ENCODE results near the gene DNAH1. TPM values are rescaled to one million over a fixed set of nuclear protein-coding genes. Genes with fewer than 3 reads are reported as not detected.
A peak's percentile ranks its signal among the peaks of the same experiment; 100 is the strongest.

Gene DNAH1
- total RNA-seq, 1 donor from 2014 or later = 13.8 TPM

DNA sequence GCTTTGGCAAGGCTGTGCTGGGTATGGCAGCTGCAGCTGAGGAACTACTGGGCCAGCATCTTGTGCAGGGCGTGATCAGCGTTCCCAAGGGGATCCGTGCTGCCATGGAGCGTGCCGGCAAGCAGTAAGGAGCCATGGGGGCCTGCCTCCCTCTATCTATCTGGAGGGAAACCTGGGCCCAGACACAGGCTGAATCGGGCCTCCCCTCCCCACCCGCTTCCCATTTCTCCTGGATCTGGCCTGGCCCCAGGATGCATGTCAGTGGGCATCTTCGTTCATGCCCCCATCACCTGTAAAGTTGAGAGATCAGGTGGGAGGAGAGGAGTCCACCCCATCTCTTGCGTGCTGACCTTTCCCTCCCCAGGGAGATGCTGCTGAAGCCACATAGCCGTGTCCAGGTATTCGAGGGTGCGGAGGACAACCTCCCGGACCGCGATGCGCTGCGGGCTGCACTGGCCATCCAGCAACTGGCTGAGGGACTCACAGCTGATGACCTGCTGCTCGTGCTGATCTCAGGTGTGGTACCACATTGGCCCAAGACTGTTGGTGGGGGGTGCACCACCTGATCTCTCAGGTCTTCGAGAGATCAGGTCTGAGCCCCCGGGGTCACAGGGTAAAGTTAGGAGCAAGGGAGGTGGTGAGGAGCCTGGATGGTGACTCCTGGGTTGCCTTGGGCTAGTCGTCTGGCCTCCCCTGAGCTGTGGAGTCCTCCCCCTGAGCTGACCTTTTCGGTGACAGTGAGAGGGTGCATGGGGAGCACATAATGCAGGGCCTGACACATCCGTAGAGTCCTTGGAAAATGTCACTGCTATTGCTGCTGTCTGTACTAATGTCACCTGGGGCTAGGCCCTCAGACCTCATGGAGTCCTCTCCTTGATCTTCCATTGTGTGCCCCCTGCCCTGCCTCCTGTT, 25.3 kb upstream of the DNAH1 start:
- DNase-seq (ENCODE audit: low spot score) = no peak

DNA sequence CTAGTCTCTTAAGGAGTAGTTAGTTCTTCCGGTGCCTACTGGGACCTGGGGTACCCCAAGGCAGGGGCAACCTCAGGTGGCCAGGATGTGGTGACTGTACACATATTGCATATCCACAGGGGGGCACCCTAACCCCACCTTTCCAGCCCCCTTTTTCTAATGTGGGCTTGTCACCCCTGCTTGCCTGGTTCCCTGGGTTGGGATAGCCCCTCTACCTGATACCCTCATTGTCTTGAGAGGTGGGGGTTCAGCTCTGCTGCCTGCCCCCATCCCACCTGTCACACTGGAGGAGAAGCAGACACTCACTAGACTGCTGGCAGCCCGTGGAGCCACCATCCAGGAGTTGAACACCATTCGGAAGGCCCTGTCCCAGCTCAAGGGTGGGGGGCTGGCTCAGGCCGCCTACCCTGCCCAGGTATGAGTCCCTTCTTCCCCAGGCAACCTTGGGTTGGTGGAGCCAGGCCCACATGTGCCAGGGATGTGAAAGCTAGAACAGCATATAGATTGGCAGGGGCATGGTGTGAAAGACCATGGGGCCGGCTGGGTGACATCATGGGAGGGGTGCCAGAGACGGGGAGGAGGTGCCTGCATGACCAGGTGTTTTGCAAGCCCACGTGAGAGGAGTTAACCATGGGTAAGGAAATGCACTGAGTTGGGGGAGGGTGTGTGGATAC, 24.5 kb upstream of the DNAH1 start:
- no peak for DNase-seq (ENCODE audit: low spot score)

DNA sequence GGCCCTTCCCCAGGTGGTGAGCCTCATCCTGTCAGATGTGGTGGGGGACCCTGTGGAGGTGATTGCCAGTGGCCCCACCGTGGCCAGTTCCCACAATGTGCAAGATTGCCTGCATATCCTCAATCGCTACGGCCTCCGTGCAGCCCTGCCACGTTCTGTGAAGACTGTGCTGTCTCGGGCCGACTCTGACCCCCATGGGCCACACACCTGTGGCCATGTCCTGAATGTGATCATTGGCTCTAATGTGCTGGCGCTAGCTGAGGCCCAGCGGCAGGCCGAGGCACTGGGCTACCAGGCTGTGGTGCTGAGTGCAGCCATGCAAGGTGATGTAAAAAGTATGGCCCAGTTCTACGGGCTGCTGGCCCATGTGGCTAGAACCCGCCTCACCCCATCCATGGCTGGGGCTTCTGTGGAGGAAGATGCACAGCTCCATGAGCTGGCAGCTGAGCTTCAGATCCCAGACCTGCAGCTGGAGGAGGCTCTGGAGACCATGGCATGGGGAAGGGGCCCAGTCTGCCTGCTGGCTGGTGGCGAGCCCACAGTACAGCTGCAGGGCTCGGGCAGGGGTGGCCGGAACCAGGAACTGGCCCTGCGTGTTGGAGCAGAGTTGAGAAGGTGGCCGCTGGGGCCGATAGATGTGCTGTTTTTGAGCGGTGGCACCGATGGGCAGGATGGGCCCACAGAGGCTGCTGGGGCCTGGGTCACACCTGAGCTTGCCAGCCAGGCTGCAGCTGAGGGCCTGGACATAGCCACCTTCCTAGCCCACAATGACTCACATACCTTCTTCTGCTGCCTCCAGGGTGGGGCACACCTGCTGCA, 23.7 kb upstream of the DNAH1 start:
- no peak for DNase-seq (ENCODE audit: low spot score)

DNA sequence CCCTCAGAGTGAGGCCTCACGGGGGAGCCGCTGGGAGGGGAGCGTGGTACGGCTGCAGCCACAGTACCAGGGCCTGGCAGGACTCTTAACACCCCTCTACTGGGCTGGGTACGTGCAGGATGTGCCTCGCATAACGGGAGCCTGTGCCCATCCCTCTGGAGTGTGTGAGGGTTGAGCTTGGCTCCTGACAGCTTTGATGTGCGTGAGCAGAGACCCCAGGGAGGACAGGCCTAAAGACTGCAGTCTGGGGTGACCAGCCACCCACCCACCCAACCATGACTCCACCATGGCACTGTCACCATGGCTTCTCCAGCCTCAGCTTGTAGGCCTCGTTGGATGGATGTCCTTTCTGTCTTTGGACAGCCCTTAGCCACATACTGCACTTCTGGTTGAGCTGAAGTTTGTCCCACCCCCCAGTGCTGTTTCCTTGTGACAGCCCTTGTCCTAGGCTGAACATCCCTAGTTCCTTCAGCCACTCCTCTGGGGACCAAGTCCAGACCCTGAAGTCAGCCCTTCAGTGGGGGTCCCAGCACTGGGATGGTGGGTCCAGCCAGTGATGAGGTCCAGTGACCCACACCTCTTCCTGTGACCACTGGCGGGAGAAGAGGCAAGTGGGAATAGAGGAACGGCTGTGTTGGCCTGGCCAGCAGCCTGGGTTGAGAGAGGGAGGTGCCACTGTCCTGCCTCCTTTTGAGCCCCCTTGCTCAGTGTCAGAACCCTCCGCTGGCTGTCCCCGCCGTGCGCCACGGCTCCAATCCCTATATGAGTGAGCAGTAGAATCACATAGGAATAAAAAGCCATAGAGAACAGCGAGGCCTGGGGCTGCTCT, 22.4 kb upstream of the DNAH1 start:
- no peak for DNase-seq (ENCODE audit: low spot score)

DNA sequence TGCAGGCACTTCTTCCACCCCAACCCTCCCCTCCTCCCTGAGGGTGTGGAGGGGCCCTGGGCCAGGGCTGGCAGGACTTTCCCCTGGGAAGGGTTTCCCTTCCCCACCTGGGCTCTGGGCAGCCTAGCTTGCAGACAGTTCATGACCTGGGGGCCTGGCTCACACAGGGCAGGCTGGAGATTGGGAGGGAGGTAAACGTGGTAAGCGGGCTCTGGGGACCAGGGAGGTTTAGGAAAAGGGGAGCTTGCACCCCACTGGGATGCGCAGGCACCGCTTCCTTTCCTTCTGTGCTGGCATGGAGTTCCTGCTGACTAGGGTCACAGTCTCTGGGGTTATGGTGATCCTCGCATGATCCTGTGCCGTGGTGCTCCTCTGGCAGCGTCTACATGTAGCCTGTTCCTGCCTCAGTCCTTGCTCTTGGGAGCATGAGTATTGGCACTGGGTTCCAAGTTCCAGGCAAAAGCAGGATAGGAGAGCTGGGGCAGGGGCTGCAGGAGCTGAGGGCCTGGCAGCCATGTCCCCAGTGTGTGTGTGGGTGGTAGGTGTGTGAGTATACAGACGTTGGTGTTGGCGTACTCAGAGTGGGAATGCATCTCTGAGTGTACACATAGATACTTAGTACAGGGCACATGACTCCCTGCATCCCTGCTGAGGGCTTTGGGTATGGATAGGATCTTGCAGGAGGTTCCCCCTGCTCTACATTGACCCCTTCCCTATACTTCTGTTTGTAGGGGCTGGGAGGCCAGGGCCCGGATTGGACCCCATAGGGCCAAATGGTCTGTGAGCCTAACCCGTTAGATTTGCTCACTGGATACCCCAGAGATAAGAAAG, 21.6 kb upstream of the DNAH1 start:
- DNase-seq (ENCODE audit: low spot score) = no peak

DNA sequence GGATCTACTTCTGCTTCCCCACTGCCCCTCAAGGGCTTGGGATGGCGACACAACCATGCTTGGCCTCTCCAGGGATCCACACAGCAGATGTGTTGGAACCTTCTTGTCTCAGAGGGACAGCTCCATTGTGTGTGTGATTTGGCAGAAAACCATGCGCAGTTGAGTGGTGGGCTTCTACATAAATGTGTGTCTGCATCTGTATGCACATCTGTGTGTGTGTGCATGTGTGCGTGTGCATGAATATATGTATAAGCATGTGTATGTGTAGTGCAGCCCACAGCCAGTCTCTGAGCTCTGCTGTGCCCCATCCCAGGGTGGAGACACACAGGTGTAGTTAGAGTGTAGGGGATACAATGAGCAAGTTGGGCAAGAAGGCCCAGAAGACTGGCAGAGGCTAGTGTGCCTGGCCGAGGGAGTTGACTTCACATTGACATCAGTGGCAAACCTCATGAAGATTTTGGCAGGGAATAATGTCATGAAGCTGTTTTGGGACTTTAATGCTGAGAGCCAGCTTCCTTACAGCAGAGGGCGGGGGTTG, 20.4 kb upstream of the DNAH1 start:
- DNase-seq (ENCODE audit: low spot score) = no peak

DNA sequence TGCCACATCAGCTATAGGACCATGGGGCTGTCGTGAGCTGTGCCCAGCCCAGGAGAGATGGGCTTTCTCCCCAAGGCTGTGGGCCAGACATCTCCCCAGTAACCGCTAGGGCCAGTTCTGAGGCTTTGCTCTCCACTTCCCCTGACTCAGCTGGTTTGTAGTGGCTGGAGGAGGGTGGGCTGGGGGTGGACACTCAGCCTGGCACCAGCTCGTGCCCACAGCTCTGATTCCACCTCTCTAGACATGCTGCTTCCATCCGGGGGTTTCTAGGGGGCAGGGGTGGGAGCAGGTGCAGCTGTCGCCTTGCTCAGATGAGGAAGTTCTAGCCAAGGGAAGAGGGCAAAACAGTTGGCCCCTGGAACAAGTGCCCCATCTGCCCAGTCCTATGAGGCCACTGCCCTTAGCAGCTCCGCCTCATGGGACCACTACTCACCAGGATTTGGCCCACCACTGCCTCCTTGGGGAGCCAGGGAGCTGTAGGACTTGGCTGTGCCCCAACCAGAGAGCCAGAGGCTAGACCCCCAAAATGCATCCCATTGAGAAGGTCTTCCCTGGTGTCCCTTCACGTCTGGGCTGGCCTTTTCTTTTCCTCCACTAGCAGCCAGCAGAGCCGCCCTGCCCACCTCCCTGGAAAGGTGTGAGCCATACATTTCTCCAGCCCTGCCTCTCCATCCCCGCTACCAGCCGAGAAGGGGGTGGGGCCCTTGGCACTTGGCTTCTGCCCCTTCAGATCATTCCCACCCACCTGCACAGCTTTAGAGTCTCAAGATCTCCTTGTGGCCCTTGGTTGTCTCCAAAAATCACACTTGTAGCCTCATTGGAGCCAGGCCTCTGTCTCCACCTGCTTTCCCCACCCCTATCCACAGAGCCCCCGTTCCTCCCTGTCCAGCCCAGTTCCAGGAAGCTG, 18.6 kb upstream of the DNAH1 start:
- DNase-seq (ENCODE audit: low spot score) = no peak

DNA sequence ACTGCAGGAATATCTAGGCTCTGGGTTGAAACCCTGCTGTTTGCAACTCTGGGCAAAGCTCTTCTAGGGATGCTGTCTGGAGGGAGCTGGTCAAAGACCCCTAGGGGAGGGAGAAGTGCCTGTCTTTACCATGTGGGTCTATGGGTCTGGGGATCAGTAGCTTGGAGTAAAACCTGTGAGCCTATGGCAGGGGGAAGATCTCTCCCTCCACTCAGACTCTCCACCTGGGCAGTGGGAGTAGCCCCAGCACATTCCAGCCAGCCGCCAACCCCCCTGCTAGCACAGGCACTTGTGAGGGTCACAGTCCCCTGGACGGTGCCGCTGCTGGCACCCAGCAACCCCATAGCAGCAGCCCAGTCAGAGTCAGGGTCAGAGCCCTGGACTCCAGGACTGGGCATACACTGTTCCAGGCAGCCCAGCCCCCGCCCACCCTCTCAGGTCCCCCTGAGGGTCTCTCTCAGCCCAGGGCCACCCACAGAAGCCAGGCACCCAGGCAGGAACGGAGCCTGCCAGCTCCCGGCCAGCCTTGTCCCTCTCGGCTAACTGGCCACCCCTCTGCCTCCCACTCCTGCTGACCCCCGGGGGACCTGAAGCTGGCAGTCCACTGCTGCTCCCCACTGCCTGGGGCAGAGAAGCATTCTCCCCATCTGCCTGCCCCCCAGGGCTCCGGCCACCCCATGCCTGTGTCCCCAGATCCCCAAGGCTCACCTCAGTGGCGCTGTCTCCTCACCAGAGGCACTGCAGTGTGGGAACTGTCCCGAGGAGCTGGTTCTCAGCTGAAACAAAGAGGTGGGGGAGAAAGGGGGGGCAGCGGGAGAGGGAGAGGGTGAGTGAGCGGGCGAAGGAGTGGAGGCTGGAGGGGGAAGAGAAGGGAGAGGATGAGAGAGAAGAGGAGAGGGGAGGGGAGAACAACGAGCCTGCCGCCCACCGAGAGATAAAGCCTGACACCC, 17.7 kb upstream of the DNAH1 start:
- no peak for DNase-seq (ENCODE audit: low spot score)

DNA sequence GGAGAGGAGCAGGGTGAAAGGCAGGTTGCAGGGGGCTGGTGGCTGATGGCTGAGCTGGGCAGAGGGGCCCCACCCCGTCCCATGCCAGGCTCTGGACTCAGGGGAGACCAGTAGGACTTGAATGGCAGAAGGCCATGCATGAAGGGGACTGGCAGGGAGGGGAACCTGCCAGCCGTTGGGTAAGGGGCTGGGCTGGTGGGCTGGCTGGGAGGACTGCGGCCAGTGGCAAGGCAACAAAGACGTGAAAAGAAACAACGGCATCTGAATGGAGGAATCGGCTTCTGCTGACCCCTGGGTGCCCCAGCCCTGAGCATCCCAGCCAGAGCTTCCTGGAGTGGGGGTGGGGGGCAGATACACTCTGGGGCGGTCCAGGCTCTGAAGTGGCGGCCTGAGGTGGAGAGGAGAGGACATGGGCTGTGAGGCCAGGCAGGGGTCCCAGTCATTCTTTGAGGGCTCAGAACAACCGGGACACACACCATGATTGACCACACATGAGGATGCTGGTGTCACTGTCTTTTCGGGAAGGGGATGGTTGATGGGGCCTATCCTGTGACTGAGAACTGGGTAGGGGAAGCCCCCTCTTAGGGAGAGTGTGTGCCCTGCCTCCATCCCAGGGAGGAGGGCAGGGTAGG, 16.8 kb upstream of the DNAH1 start:
- no peak for DNase-seq (ENCODE audit: low spot score)

DNA sequence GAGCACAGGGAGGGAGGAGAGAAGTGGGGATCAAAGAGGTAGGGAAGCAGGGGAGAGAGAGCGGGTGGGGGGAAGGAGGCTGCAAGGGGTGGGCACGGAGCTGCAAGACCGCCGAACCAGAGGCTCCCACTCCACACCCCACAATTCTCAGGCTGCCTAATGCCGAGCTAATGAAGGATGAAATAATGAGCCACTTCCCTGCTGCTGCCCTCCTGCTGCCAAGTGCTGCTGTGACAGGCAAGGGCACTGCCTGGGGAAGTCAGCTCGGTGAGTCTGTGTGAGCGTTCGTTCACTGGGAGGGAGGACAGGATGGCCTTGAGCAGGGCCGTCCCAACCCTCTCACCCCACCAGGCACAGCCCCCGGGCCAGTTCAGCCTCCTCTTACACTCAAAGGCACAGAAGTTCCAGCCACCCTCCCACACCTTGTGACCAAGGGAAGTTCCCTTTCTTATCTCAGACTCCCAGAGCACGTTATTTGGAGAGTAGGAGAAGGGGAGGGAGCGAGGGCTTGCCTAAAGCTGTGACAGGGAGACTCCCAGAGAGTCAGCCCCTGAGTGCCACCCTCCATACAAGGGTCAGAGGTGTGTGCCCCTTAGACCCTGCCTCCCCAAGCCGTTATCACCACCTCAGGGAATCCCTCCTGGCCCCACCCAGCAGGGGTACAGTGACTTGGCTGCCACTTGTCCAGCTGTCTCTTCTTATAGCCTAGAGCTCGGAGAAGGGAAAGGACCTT, 16.1 kb upstream of the DNAH1 start:
- peak; percentile 56 for DNase-seq (ENCODE audit: low spot score)

DNA sequence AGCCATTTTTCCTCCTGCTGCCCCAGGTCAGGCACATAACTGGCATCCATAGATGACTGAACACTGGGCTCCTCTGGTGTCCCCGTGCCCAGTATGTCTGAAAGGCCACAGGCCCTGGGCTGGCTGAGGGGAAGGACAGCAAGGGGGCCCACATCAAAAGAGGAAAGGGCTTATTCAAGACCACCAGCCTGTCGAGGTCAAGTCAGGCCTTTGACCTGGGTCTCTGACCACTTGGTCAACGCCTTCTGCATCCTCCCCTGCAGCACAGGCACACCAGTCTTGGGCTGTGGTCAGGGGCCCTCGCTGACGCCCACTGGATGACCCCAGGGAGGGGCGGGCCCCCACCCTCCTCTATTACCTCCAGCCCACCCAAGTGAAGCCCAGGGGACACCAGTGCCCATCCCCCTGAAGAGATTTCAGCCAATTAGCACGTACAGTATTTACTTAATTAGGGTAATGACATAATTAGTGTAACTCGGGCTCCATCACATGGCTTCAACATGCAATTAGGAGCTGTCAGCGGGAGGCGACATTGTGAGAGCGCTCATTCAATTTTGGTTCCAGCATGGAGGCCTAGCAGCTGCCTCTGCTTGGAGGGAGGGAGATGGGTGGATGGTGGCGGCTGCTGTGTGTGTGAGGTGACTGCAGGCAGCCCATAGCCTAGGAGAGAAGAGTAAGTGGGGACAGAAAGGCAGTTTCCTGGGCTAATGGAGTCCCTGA, 13.5 kb upstream of the DNAH1 start:
- no peak for DNase-seq (ENCODE audit: low spot score)

DNA sequence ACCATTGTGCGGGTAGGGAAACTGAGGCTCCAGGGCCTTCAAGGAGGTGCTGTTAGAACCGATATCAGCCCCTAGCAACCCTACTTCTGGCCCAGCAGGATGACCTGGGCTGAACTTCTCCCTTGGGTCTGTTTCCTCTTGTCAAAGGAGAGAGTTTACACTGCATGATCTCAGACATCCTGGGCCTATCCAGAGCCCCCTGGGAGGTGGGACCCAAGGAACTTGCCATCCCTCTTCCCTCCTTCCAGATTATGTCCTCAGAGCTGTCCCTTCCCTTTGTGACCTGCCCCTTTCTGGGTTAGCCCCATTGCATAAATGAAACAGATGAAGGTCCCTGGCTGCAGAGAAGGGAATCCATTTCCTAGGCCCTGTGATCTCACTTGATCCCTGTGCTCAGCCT, 12.3 kb upstream of the DNAH1 start:
- no peak for DNase-seq (ENCODE audit: low spot score)

DNA sequence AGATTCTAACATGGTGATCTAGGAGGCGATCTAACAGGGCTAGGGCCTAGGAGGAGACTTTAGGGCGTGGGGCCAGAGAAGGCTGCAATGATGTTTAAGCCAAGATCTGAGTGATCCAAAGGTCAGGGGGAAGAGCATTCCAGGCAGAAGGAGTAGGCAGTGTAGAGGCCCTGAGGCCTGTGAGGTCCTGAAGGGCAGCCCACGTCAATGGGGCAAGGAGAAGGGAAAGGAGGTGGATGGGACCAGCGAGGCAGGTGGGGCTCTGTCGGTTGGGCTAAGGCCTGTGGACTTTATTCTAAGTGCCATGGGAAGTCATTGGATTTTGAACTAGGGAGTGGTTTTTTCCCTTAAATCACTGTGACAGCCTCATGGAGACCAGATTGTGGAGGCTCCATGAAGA, 10.2 kb upstream of the DNAH1 start:
- no peak for DNase-seq (ENCODE audit: low spot score)

DNA sequence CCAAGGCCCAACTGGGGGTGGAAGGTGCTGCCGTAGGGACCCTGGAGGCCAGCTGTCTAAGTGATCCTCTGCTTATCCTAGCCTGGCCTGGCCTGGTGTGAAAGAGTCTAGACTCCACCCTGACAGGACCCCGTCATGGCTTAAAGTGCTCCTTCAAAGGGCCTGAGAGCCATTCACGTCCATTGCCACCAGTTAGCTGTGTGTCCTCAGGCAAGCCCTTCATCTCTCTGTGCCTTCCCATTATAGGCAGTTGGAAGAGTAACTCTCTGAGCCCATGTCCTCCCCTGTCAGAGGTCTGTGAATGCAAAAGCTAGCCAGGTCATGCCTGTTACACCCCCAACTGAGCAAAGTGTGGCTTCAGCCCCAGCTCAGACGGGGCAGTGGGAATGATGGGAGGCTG, 9.1 kb upstream of the DNAH1 start:
- no peak for DNase-seq (ENCODE audit: low spot score)

DNA sequence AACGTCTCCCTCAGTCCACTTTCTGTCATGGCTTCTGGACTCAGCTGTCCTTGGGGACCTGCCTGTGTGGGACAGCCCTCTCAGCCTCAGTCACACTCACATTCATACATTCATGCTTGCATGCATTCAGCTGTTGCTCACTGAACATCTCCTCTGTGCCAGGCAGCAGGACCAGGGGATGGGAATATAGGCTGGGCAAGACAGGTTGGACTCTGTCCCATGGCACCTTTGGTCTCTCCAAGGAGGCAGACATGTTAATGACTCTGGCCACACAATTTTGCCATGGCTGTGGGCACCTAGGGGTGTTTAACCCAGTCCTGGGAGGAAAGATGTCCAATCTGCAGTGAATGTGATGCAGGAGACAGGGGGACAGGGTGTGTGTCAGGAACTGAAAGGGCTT, 7.8 kb upstream of the DNAH1 start:
- DNase-seq (ENCODE audit: low spot score) = no peak

DNA sequence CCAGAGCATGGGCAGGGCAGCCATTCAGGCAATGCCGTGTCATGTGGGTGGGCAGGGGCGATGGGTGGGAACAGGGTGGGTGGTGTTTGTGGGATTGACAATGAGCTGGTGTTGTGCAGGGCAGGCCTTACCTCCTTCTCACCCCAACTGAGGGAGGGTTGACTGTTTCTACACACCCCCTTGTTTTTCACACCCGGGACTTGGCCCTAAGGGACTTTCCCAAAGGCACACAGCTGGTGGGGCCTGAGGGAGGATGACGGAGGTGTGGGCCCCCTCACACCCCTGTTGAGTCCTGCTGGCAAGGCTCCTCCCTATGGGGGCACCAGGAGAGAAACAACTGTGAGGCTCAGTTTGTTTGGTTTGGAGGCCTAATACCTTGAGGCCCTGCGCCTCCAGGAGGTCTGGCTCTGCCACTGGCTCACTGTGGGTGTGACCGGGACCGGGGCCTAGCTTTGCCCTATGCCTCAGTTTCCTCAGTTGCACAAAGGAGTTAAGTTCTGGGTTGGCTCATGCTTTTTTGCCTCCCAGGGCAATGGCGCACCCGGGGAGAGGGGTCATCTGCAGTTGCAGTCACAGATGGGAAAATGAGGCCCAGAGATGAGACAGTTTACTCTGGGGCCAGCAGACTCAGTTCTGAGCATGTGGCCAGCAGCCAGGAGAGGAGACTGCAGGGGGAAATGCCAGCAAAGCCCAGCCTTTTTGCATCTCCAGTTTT, 5.1 kb upstream of the DNAH1 start:
- DNase-seq (ENCODE audit: low spot score) = no peak
